Measurements from ENCODE around the gene TMEM203.

Gene TMEM203

DNA sequence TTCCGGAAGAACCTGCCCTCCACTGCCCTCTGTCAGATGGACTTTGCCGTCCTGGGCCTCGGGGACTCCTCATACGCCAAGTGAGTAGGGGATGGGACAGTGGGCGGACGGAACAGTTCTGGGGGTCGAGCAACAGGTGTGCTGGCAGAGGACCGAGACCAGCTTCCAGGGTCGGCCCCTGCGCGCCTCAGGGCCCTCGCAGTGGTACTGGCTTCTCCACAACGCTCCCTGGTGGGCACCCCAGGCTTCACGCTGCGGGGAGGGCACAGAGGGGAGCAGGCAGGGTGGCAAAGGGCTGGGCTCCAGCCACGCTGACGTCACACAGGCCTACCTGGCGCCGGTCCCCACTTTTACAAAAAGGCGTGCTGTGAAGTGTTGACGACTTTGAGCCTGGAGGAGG lies 7.1 kb upstream of the TMEM203 start:
- Histone ChIP-seq H3K27me3 (ENCODE audit: insufficient read depth, low read length) (no peaks in the 10 kb centered on the region), H2BK12ac (ENCODE audit: low read length) (no peak overlapping the region), H3K9me3 (ENCODE audit: insufficient read depth, low read depth, low read length) (no peaks in the 10 kb centered on the region), H3K4me1 (ENCODE audit: control insufficient read depth in 1 of 2, insufficient read depth in 2 of 2, low read length in 2 of 2) (peaks cover 6% of the 10 kb centered on the region in 2 experiments), H2BK120ac (ENCODE audit: insufficient read depth, low read length, poor library complexity) (no peak overlapping the region), H4K8ac (ENCODE audit: low read depth, low read length) (no peak overlapping the region), H2BK5ac (ENCODE audit: low read depth, low read length, poor library complexity) (no peak overlapping the region), H2AFZ (ENCODE audit: insufficient read depth, low read length, poor library complexity) (no peak overlapping the region), H3K18ac (ENCODE audit: low read length) (no peak overlapping the region), H3K14ac (ENCODE audit: low read length) (no peak overlapping the region), H3K4me3 (ENCODE audit: low read depth, low read length) (no peak overlapping the region), H3K27ac (ENCODE audit: low read depth, low read length) (no peak overlapping the region), H3K4me2 (ENCODE audit: low read length) (no peak overlapping the region), H2AK5ac (ENCODE audit: low read length) (no peak overlapping the region), H3K23ac (ENCODE audit: low read length) (no peak overlapping the region), H4K12ac (ENCODE audit: low read depth, low read length) (no peak overlapping the region), H3K4ac (ENCODE audit: low read depth, low read length) (no peak overlapping the region), H3K79me1 (ENCODE audit: low read length) (no peaks in the 10 kb centered on the region), H3K36me3 (ENCODE audit: control insufficient read depth in 1 of 2, insufficient read depth in 2 of 2, low read length in 2 of 2) (peaks cover 59 to 66% of the 10 kb centered on the region in 2 experiments), H3K9ac (ENCODE audit: low read length) (no peak overlapping the region), H3K79me2 (ENCODE audit: control insufficient read depth, insufficient read depth, low read length, poor library complexity) (no peaks in the 10 kb centered on the region), H4K91ac (ENCODE audit: low read depth, low read length) (no peak overlapping the region)
- no CpG with 5 or more reads among the region's 21 CpGs for WGBS (ENCODE audit: extremely low coverage, insufficient coverage, insufficient read length)
- DNase-seq, result no peak

DNA sequence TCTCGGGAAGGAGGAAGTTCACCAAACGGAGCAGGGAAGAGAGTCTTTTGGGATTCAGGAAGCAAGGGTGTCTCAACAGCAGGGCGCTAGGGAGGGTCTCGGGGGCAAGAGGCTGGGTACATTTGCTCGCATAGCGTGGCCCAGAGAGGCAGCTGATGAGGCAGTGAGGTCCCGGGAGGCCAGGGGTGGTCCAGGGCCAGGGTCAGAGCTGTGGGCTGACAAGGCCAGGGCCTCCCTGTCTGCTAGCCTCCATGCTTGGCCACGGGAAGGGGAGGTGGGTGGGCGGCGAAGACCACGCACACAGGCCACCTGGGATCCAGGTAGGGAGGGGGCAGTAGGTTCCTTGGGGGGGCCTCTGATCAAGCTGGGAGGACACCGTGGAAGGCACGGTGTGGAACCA lies 6.1 kb upstream of the TMEM203 start:
- no peak overlapping the region for H3K23ac ChIP-seq (ENCODE audit: low read length)
- no peak for DNase-seq
- peaks cover under 1 to 2% of the 10 kb centered on the region in 2 experiments for H3K4me1 ChIP-seq (ENCODE audit: control insufficient read depth in 1 of 2, insufficient read depth in 2 of 2, low read length in 2 of 2)
- H2BK5ac ChIP-seq (ENCODE audit: low read depth, low read length, poor library complexity), result no peak overlapping the region
- H3K79me1 ChIP-seq (ENCODE audit: low read length), result no peaks in the 10 kb centered on the region
- no peak overlapping the region for H3K14ac ChIP-seq (ENCODE audit: low read length)
- peaks cover under 1% of the 10 kb centered on the region for H3K79me2 ChIP-seq (ENCODE audit: control insufficient read depth, insufficient read depth, low read length, poor library complexity)
- H3K9me3 ChIP-seq (ENCODE audit: insufficient read depth, low read depth, low read length), result no peaks in the 10 kb centered on the region
- H3K27ac ChIP-seq (ENCODE audit: low read depth, low read length), result no peak overlapping the region
- no peaks in the 10 kb centered on the region for H3K27me3 ChIP-seq (ENCODE audit: insufficient read depth, low read length)
- no peak overlapping the region for H3K9ac ChIP-seq (ENCODE audit: low read length)
- no peak overlapping the region for H3K4ac ChIP-seq (ENCODE audit: low read depth, low read length)
- no peak overlapping the region for H3K18ac ChIP-seq (ENCODE audit: low read length)
- WGBS (ENCODE audit: extremely low coverage, insufficient coverage, insufficient read length), result no CpG with 5 or more reads among the region's 13 CpGs
- H4K91ac ChIP-seq (ENCODE audit: low read depth, low read length), result no peak overlapping the region
- no peak overlapping the region for H2BK120ac ChIP-seq (ENCODE audit: insufficient read depth, low read length, poor library complexity)
- no peak overlapping the region for H3K4me3 ChIP-seq (ENCODE audit: low read depth, low read length)
- H3K36me3 ChIP-seq (ENCODE audit: control insufficient read depth in 1 of 2, insufficient read depth in 2 of 2, low read length in 2 of 2), result peaks cover 55 to 68% of the 10 kb centered on the region in 2 experiments
- H2BK12ac ChIP-seq (ENCODE audit: low read length), result no peak overlapping the region
- H3K4me2 ChIP-seq (ENCODE audit: low read length), result no peak overlapping the region
- H4K8ac ChIP-seq (ENCODE audit: low read depth, low read length), result no peak overlapping the region
- no peak overlapping the region for H2AFZ ChIP-seq (ENCODE audit: insufficient read depth, low read length, poor library complexity)
- no peak overlapping the region for H2AK5ac ChIP-seq (ENCODE audit: low read length)
- H4K12ac ChIP-seq (ENCODE audit: low read depth, low read length), result no peak overlapping the region

DNA sequence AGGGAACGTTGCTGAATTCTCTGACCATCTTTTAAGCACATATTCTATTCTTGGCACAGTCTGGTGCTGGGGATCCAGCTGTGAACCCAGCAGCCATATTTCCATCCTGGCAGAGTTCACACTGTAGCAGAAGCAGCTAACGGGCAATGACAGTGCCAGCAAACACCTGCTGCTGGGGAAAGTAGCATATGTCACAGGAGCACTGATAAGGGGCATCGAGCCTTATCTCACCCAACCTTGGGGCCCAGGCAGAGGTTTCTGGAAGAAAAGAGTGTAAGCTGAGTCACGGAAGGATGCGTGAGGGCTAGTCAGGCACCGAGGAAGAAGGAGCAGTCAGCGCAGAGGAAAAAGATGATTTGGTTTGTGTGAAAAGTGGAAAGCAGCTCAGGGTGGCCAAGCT lies 1.2 kb upstream of the TMEM203 start:
- H3K79me2 ChIP-seq (ENCODE audit: control insufficient read depth, insufficient read depth, low read length, poor library complexity), result peaks cover 16% of the 10 kb centered on the region
- H3K4me3 ChIP-seq (ENCODE audit: low read depth, low read length), result no peak overlapping the region
- H3K27ac ChIP-seq (ENCODE audit: low read depth, low read length), result no peak overlapping the region
- no peaks in the 10 kb centered on the region for H3K9me3 ChIP-seq (ENCODE audit: insufficient read depth, low read depth, low read length)
- H3K4me2 ChIP-seq (ENCODE audit: low read length), result peak overlapping the region; percentile 85
- no peak overlapping the region for H4K91ac ChIP-seq (ENCODE audit: low read depth, low read length)
- H4K12ac ChIP-seq (ENCODE audit: low read depth, low read length), result no peak overlapping the region
- peaks cover 13 to 15% of the 10 kb centered on the region in 2 experiments for H3K4me1 ChIP-seq (ENCODE audit: control insufficient read depth in 1 of 2, insufficient read depth in 2 of 2, low read length in 2 of 2)
- H3K23ac ChIP-seq (ENCODE audit: low read length), result no peak overlapping the region
- H3K9ac ChIP-seq (ENCODE audit: low read length), result no peak overlapping the region
- H2BK120ac ChIP-seq (ENCODE audit: insufficient read depth, low read length, poor library complexity), result no peak overlapping the region
- peak overlapping the region; percentile 99 for H4K8ac ChIP-seq (ENCODE audit: low read depth, low read length)
- H3K36me3 ChIP-seq (ENCODE audit: control insufficient read depth in 1 of 2, insufficient read depth in 2 of 2, low read length in 2 of 2), result peaks cover 12 to 20% of the 10 kb centered on the region in 2 experiments
- H3K4ac ChIP-seq (ENCODE audit: low read depth, low read length), result peak overlapping the region; percentile 96
- H3K18ac ChIP-seq (ENCODE audit: low read length), result no peak overlapping the region
- no peak overlapping the region for H3K14ac ChIP-seq (ENCODE audit: low read length)
- peaks cover 4% of the 10 kb centered on the region for H3K79me1 ChIP-seq (ENCODE audit: low read length)
- no CpG with 5 or more reads among the region's 7 CpGs for WGBS (ENCODE audit: extremely low coverage, insufficient coverage, insufficient read length)
- no peak overlapping the region for H2BK12ac ChIP-seq (ENCODE audit: low read length)
- H3K27me3 ChIP-seq (ENCODE audit: insufficient read depth, low read length), result no peaks in the 10 kb centered on the region
- DNase-seq, result no peak
- H2AFZ ChIP-seq (ENCODE audit: insufficient read depth, low read length, poor library complexity), result no peak overlapping the region
- H2AK5ac ChIP-seq (ENCODE audit: low read length), result no peak overlapping the region
- no peak overlapping the region for H2BK5ac ChIP-seq (ENCODE audit: low read depth, low read length, poor library complexity)

DNA sequence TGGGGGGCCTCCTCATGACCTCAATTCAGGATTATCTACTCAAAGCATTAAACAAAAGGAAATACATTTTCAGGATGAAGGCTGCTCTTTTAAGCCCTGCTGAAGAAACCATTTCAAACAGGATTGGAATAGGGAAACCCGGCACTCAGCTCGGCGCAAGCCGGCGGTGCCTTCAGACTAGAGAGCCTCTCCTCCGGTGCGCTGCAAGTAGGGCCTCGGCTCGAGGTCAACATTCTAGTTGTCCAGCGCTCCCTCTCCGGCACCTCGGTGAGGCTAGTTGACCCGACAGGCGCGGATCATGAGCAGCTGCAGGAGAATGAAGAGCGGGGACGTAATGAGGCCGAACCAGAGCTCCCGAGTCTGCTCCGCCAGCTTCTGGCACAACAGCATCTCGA lies 720 bp downstream of the TMEM203 start:
- peak overlapping the region; percentile 86 for H3K9ac ChIP-seq (ENCODE audit: low read length)
- H4K12ac ChIP-seq (ENCODE audit: low read depth, low read length), result peak overlapping the region; percentile 83
- H3K36me3 ChIP-seq (ENCODE audit: control insufficient read depth in 1 of 2, insufficient read depth in 2 of 2, low read length in 2 of 2), result peaks cover 9 to 12% of the 10 kb centered on the region in 2 experiments
- peak overlapping the region; percentile 77 for H3K4ac ChIP-seq (ENCODE audit: low read depth, low read length)
- H2AK5ac ChIP-seq (ENCODE audit: low read length), result peak overlapping the region; percentile 77
- H3K27me3 ChIP-seq (ENCODE audit: insufficient read depth, low read length), result no peaks in the 10 kb centered on the region
- H3K4me3 ChIP-seq (ENCODE audit: low read depth, low read length), result peak overlapping the region; percentile 98
- H3K4me1 ChIP-seq (ENCODE audit: control insufficient read depth in 1 of 2, insufficient read depth in 2 of 2, low read length in 2 of 2), result peaks cover 16 to 20% of the 10 kb centered on the region in 2 experiments
- no CpG with 5 or more reads among the region's 21 CpGs for WGBS (ENCODE audit: extremely low coverage, insufficient coverage, insufficient read length)
- H3K9me3 ChIP-seq (ENCODE audit: insufficient read depth, low read depth, low read length), result no peaks in the 10 kb centered on the region
- H2AFZ ChIP-seq (ENCODE audit: insufficient read depth, low read length, poor library complexity), result no peak overlapping the region
- H4K91ac ChIP-seq (ENCODE audit: low read depth, low read length), result peak overlapping the region; percentile 79
- no peak overlapping the region for H2BK12ac ChIP-seq (ENCODE audit: low read length)
- no peak overlapping the region for H3K27ac ChIP-seq (ENCODE audit: low read depth, low read length)
- H4K8ac ChIP-seq (ENCODE audit: low read depth, low read length), result peak overlapping the region; percentile 99
- H3K79me1 ChIP-seq (ENCODE audit: low read length), result peaks cover 7% of the 10 kb centered on the region
- H3K79me2 ChIP-seq (ENCODE audit: control insufficient read depth, insufficient read depth, low read length, poor library complexity), result peaks cover 18% of the 10 kb centered on the region
- no peak for DNase-seq
- H2BK5ac ChIP-seq (ENCODE audit: low read depth, low read length, poor library complexity), result no peak overlapping the region
- H3K14ac ChIP-seq (ENCODE audit: low read length), result peak overlapping the region; percentile 67
- H3K23ac ChIP-seq (ENCODE audit: low read length), result no peak overlapping the region
- no peak overlapping the region for H2BK120ac ChIP-seq (ENCODE audit: insufficient read depth, low read length, poor library complexity)
- peak overlapping the region; percentile 1 for H3K18ac ChIP-seq (ENCODE audit: low read length)
- peak overlapping the region; percentile 85 for H3K4me2 ChIP-seq (ENCODE audit: low read length)

Measured in trophoblast cell (in vitro differentiated cells and primary cell).